Measurements from ENCODE around the gene CASTOR1.

GRCh38 chr22:30282616-30283046 lies 6.7 kb downstream of the CASTOR1 start:
- TF ChIP-seq, protein P1, sequence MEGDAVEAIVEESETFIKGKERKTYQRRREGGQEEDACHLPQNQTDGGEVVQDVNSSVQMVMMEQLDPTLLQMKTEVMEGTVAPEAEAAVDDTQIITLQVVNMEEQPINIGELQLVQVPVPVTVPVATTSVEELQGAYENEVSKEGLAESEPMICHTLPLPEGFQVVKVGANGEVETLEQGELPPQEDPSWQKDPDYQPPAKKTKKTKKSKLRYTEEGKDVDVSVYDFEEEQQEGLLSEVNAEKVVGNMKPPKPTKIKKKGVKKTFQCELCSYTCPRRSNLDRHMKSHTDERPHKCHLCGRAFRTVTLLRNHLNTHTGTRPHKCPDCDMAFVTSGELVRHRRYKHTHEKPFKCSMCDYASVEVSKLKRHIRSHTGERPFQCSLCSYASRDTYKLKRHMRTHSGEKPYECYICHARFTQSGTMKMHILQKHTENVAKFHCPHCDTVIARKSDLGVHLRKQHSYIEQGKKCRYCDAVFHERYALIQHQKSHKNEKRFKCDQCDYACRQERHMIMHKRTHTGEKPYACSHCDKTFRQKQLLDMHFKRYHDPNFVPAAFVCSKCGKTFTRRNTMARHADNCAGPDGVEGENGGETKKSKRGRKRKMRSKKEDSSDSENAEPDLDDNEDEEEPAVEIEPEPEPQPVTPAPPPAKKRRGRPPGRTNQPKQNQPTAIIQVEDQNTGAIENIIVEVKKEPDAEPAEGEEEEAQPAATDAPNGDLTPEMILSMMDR (conservative IDR thresholded peaks at IDR 0.05; ENCODE audit: low read length) = no peak
- no peak for TF ChIP-seq EZH2phosphoT487 (IDR thresholded peaks at IDR 0.05; ENCODE audit: borderline replicate concordance)

All from Loucy (cell line).